HG03354 (cell line): Measurements from ENCODE around the gene SPTBN1.

ENCODE experiments used
- ATAC-seq: cut with Tn5 transposase; IDR thresholded peaks from one replicate; pipeline ENCODE4 v1.9.1; 2021; ENCODE audit warnings: mild to moderate bottlenecking; ENCODE audit not compliant: unreplicated experiment, poor library complexity, severe bottlenecking

SPTBN1 gene

GRCh38 chr2:54614819-54615218, 158.7 kb downstream of the SPTBN1 start:
- ATAC-seq: no peak

DNA sequence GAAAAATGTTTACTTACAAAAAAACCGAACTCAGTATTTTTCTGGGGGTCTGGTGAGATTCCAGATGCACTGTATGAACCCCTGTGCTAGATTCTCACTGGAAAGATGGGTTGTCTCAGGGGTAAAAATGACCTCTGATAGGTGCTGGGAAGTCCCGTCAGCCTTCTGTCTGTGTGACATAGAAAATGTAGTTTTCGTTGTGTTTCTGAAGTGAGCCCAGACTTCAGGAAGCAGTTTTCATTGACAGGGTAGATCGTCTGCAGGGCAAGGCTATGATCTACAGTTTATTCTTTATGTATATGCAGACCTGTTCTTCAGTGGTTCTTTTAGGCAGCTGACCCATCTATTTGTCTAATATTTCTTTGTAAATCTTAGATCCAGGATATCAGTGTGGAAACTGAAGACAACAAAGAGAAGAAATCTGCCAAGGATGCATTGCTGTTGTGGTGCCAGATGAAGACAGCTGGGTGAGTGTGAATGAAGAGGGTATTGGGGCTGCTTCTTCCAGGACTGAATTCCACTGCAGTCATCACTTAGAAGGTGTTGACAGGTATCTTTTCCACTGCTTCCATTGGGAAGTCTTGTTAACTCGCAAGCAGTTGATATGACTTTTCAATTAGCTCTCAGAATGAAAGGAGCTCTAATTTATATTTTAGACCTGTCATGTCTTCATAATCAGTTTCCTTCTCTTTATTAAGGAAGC, 159.9 kb downstream of the SPTBN1 start:
- no peak for ATAC-seq

- no peak for ATAC-seq
These were observed 161.3 kb downstream of the SPTBN1 start for GRCh38 chr2:54617409-54617808.

DNA sequence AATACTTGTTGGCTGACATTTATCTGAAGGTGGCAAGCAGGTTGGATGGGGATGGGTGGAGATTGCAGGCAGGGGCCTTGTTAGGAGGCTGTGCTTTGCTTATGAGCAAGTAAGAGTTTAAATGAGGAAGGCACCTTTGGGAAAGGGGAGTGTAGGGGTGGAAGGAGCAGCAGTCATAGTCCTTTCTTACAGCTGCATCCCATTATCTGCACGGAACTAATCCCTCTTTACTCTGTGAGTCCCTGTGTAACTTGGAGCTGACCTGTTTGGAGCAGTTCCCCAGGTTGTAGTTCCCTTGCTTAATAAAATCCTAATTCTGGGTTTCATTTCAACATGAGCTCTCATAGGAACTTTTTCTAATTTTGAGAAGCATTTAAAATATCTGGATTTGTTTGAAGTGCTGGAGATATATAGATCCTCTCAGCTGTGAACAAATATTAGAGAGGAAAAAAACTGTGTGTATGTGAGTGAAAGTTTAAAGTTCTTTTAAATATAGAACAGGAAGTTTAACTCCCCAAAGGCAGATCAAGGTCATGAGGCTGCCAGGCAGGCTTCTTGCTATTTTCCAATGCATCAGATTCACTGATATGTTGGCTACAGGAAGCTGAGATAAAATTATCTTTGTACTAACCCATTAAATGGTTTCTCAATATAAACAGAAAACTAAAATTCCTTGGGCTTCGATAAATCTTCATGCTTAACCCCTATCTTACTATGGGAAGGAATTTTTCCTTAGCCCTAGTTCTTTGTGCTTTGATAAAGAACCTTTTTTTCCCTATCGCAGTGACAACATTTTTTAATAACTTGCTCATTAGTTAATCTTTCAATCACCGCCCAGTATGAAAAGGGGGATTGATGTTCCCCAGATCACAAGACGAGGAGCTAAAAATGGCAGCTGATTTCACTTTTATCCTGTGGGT, 162.8 kb downstream of the SPTBN1 start:
- no peak for ATAC-seq

DNA sequence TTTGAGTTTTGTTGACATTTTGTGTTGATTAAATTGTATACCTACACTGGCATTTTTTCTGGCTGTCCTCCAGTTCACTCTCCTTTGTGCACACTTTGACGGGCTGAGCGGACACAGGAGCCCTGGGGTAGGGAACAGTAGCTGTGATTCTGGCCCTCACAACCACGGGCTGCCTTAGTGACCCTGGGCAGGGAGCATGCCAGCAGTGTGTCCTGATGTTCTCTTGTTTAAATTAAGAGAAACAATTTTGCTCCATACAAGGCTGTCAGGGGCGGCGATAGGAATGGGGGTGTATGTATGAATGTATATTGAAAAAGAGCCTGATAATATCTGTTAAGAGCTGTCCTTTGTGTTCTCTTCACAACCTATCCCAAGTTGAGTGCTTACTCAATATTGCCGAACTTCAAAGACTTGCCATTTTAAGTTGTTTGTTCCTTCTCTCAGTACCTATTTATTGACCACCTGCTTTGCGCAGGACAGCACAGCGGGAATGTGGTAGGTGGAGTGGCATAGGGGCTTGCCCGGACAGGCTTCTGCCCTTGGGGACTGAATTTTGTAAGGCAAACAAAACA, 163.6 kb downstream of the SPTBN1 start:
- ATAC-seq: no peak

- ATAC-seq: no peak
These were observed 164.8 kb downstream of the SPTBN1 start for GRCh38 chr2:54620948-54621347.

GRCh38 chr2:54624591-54625071, 168.5 kb downstream of the SPTBN1 start:
- no peak for ATAC-seq

DNA sequence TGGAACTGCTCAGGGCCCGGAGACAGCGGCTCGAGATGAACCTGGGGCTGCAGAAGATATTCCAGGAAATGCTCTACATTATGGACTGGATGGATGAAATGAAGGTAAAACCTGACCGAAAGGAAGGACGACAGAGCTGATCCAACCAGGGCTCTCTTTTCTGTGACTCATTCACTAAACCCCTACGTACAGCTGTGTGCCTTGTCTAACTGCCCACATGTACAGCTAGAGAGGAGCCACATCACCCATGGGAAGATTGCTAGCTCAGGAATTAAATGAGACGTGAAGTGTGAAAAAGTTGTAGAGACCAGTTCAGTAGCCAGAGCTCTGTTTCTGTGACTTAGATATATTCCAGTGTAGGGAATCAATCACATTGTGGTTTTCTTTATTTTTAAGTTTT, 170.0 kb downstream of the SPTBN1 start:
- ATAC-seq: no peak

DNA sequence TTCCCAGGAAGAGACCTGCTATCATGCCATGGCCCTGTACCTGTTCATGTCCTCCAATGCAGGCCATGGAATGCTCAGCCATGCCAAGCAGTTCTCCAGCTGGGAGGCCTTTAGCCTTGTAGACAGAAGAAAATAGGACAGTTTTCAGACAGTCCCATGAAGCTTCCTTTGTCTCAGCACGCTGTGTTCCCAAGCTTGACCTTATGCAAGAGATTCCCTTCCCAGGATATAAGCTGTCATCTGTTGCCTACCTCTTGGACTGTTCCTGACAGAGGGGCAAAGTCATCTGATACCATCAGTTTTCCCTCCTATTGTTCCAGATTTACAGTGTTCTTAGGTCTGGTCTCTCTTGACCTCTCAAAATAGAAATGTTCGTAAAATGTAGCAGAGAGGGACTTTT, 170.8 kb downstream of the SPTBN1 start:
- no peak for ATAC-seq

DNA sequence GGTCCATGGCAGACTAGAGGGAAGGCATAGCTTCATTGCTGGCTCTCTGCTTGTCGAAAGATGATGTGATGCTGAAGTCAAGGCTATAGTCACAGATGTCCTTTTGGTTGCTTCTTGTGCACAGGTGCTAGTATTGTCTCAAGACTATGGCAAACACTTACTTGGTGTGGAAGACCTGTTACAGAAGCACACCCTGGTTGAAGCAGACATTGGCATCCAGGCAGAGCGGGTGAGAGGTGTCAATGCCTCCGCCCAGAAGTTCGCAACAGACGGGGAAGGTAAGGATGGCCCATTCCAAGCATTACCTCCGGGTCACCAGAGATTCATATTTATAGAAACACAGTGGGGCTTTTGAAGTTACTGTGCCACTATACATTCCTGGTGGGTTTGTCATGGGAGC, 171.8 kb downstream of the SPTBN1 start:
- no peak for ATAC-seq

- ATAC-seq: no peak
These were observed 172.3 kb downstream of the SPTBN1 start for GRCh38 chr2:54628418-54628817.

GRCh38 chr2:54628957-54629356, 172.8 kb downstream of the SPTBN1 start:
- ATAC-seq: no peak

DNA sequence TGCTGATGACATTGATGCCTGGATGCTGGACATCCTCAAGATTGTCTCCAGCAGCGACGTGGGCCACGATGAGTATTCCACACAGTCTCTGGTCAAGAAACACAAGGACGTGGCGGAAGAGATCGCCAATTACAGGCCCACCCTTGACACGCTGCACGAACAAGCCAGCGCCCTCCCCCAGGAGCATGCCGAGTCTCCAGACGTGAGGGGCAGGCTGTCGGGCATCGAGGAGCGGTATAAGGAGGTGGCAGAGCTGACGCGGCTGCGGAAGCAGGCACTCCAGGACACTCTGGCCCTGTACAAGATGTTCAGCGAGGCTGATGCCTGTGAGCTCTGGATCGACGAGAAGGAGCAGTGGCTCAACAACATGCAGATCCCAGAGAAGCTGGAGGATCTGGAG, 173.3 kb downstream of the SPTBN1 start:
- no peak for ATAC-seq

GRCh38 chr2:54629914-54630857, 174.1 kb downstream of the SPTBN1 start:
- ATAC-seq: no peak

DNA sequence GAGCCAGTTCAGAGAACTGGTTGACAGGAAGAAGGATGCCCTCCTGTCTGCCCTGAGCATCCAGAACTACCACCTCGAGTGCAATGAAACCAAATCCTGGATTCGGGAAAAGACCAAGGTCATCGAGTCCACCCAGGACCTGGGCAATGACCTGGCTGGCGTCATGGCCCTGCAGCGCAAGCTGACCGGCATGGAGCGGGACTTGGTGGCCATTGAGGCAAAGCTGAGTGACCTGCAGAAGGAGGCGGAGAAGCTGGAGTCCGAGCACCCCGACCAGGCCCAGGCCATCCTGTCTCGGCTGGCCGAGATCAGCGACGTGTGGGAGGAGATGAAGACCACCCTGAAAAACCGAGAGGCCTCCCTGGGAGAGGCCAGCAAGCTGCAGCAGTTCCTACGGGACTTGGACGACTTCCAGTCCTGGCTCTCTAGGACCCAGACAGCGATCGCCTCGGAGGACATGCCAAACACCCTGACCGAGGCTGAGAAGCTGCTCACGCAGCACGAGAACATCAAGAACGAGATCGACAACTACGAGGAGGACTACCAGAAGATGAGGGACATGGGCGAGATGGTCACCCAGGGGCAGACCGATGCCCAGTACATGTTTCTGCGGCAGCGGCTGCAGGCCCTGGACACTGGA, 174.9 kb downstream of the SPTBN1 start:
- ATAC-seq: no peak

- ATAC-seq: no peak
These were observed 175.6 kb downstream of the SPTBN1 start for GRCh38 chr2:54631755-54632154.

GRCh38 chr2:54632733-54633692, 176.9 kb downstream of the SPTBN1 start:
- ATAC-seq: no peak

- no peak for ATAC-seq
These were observed 177.9 kb downstream of the SPTBN1 start for GRCh38 chr2:54634021-54634420.
